GM18511 (cell line): ENCODE measurements around the gene BRCA2.
"Not testable (repeated sequence)": the region's sequence is repeated elsewhere in the genome, so short reads cannot be mapped to it uniquely, and the experiment has no call there.

Experiments used
- ATAC-seq: cut with Tn5 transposase; IDR thresholded peaks from one replicate; pipeline ENCODE4 v1.9.1; 2021; ENCODE audit warnings: mild to moderate bottlenecking, moderate library complexity; ENCODE audit not compliant: unreplicated experiment

Gene BRCA2

DNA sequence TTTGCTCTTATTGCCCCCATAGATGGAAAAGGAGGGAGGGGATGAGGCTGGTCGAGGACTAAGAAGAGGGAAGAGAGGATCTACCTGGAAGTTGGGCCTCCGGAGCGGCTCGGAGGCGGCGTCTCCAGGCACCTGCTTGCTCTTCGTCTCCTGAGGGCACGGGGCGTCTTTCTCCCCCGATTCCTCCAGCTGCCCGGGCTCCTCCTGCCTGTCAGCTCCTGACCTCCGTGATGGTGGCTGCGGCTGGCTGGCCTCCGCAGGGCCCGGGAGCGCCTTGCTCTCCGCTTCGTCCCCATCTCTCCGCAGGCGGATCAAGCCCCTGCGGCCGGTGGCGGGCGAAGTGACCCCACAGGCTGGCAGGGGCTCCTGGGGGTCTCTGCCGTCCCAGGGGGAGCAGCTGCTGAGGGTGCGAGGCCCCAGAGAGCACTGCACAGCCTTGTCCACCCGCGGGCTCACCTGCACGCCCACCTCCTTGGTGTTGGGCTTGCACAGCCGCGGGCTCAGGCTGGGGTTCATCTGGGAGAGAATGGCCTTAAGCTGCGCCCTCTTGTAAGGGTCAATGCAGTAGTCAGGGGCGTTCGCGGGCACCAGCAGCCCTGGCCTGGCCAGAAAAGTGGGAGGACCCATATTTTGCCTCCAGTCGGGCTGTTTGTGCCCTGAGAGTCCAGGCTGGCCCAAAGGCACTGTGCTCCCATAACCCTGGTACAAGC lies 4.0 kb upstream of the BRCA2 start:
- ATAC-seq = no peak

DNA sequence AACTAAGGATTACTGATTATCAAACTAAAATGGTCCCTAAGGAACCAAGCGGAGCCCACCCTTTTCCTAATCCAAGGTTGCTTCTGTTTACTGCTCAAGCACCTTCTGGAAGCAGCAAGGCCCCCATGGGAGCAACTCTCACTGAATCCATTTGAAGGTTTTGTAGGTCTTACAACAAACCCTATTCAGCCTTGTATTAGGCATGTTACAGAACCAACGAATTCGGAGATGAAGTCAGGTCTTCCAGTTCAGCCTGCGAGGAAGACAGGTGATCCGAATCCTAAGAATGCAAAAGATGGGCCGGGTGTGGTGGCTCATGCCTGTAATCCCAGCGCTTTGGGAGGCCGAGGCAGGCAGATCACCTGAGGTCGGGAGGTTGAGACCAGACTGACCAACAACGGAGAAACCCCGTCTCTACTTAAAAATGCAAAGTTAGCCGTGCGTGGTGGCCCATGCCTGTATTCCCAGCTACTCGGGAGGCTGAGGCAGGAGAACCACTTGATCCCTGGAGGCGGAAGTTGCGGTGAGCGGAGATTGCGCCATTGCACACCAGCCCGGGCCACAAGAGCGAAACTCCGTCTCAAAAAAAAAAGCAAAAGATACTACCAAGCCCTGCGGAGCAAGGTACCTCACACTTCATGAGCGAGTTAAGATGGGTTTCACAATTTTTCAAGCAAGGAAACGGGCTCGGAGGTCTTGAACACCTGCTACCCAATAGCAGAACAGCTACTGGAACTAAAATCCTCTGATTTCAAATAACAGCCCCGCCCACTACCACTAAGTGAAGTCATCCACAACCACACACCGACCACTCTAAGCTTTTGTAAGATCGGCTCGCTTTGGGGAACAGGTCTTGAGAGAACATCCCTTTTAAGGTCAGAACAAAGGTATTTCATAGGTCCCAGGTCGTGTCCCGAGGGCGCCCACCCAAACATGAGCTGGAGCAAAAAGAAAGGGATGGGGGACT lies 754 bp upstream of the BRCA2 start:
- ATAC-seq = peak; percentile 36

DNA sequence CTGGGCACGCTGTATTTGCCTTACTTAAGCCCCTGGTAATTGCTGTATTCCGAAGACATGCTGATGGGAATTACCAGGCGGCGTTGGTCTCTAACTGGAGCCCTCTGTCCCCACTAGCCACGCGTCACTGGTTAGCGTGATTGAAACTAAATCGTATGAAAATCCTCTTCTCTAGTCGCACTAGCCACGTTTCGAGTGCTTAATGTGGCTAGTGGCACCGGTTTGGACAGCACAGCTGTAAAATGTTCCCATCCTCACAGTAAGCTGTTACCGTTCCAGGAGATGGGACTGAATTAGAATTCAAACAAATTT lies 676 bp downstream of the BRCA2 start:
- ATAC-seq = peak; percentile 60

DNA sequence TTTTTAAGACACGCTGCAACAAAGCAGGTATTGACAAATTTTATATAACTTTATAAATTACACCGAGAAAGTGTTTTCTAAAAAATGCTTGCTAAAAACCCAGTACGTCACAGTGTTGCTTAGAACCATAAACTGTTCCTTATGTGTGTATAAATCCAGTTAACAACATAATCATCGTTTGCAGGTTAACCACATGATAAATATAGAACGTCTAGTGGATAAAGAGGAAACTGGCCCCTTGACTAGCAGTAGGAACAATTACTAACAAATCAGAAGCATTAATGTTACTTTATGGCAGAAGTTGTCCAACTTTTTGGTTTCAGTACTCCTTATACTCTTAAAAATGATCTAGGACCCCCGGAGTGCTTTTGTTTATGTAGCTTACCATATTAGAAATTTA lies 1.2 kb downstream of the BRCA2 start:
- no peak for ATAC-seq

DNA sequence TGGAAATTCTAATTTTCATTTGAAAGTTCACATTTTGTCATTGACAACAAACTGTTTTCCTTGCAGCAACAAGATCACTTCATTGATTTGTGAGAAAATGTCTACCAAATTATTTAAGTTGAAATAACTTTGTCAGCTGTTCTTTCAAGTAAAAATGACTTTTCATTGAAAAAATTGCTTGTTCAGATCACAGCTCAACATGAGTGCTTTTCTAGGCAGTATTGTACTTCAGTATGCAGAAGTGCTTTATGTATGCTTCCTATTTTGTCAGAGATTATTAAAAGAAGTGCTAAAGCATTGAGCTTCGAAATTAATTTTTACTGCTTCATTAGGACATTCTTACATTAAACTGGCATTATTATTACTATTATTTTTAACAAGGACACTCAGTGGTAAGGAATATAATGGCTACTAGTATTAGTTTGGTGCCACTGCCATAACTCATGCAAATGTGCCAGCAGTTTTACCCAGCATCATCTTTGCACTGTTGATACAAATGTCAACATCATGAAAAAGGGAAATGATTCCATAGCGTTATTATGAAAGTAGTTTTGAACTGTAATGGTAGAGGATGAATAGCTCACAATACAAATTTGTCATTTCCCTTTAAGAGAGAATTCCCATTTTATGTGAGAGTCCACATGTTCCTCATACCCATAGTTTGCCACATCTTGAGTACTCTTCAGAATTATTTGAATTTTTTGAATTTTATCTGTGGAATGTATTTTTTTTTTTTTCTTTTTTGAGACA lies 2.6 kb downstream of the BRCA2 start:
- no peak for ATAC-seq

DNA sequence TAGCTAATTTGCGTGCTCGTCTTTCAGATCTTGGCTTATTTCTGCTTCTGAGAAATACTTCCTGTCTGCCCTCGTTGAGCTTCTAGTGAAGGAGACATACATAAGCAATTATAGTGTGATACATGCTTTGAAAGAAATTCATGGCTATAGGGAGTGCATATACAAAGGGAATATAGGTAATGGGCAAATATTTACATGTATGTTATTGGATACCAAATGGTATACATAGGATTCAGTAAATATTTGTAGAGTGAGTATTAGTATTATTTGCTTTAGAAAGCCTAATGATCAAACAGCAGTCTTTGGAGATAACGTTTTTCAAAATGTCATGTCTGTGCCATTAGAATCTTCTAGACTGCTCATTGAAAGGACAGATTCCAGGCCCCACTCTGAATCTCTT lies 5.2 kb downstream of the BRCA2 start:
- ATAC-seq = no peak

DNA sequence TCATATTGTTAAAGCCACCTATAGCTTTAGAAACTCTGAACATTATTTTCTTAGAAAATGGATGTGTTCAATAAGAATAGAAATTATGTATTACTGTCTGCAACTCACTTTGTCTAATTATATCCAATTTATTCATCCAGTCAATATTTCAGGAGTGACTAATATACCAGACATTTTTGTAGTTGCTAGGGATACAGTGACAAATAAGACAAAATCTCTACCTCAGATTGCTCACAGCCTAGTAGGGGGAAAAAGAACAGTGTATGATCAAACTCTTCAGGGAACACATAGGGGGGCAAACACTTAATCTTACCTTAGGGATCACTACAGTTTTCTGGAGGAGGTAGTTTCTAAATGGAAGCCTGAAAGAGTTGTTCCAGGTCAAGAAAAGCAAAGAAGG lies 8.6 kb downstream of the BRCA2 start:
- ATAC-seq = no peak

DNA sequence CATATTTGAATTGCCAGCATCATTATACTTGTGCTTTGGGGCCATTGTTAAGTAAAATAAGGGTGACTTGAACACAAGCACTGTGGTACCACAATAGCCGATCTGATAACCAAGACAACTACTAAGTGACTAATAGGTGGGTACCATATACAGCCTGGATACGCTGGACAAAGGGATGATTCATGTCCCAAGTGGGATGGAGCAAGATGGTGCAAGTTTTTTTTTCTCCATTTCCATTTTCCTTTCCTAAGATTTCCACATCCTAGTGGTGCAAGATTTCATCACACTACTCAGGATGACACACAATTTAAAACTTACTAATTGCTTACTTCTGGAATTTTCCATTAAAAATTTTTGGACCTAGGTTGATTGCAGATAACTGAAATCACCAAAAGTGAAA lies 15.1 kb downstream of the BRCA2 start:
- no peak for ATAC-seq

DNA sequence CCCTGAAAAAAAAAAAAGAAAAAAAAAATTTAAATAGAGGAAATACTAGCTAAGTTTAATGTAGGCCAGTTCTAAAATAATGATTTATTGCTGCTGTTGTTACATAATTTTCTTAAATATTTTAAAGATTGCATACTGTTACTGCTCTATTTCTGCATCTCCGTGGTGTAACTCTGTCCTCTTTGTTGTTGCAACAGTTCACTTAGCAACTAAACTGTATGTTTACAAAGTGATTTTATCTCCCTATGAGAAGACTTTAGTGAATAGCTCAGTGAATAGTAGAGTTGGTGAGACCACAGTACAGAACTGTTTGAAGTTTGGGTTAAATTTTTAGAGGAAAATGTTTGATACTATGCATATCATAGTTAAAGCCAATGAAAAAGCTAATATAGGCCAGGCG lies 19.4 kb downstream of the BRCA2 start:
- ATAC-seq = no peak

DNA sequence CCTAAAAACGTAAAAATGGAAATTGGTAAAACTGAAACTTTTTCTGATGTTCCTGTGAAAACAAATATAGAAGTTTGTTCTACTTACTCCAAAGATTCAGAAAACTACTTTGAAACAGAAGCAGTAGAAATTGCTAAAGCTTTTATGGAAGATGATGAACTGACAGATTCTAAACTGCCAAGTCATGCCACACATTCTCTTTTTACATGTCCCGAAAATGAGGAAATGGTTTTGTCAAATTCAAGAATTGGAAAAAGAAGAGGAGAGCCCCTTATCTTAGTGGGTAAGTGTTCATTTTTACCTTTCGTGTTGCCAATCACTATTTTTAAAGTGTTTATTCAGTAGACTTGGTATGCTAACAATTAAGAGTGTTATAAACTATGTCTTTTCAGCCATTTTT lies 25.6 kb downstream of the BRCA2 start:
- no peak for ATAC-seq

DNA sequence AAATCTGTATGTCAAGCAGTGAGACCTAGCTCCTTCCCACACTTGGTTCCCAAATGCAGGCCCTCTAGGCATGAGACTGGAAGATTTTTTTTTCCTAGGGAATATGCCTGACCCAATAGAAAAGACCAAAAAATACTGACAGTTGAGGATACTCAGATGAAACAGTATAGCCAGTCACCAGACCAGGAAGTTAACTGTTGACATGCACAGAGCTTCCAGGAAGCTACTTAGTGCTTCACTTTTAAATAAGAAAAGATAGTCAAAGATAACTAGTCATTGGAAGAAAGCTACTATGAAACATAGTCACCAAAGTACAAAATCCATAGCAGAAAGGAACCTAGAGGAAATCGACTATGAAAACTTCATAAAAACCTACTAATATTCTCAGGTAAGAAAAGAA lies 32.3 kb downstream of the BRCA2 start:
- ATAC-seq = no peak

DNA sequence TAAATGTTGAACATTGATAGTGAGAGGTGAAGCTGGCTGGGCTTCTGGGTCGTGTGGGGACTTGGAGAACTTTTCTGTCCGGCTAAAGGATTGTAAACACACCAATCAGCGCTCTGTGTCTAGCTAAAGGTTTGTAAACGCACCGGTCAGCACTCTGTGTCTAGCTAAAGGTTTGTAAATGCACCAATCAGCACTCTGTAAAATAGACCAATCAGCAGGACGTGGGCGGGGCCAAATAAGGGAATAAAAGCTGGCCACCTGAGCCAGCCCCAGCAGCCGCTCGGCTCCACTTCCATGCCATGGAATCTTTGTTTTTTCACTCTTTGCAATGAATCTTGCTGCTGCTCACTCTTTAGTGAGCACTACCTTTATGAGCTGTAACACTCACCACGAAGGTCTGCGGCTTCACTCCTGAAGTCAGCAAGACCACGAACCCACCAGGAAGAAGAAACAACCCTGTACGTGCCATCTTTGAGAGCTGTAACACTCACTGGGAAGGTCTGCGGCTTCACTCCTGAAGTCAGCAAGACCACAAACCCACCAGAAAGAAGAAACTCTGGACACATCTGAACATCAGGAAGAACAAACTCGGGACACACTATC lies 35.6 kb downstream of the BRCA2 start:
- not testable (repeated sequence) for ATAC-seq

DNA sequence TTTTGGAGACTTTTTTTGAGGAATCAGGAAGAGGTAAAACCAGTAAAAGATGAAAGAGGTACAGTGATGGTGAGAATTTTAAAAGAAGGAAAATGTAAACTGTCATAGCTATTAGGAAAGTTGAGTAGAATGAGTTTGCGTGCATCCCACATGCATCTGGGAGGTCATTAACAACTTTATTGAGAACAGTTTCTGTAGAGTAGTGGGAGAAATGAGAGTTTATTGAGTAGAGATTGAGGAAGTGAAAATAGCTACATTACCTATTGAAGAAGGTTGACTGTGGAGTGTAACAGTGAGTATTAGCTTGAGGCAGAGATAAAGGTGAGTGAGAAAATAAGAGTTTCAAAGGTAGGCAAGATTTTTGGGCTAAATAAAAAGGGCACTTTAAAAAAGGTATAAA lies 38.7 kb downstream of the BRCA2 start:
- ATAC-seq = peak; percentile 76

DNA sequence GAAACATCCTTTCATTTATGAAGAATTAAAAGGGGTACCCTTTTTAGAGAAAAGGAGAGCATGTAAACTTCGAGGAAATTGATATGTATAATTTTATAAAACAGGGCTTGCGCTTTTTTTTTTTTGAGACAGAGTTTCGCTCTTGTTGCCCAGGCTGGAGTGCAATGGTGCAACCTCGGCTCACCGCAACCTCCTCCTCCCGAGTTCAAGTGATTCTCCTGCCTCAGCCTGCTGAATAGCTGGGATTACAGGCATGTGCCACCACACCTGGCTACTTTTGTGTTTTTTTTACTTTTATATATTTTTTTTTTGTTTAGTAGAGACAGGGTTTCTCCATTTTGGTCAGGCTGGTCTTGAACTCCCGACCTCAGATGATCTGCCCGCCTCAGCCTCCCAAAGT lies 40.6 kb downstream of the BRCA2 start:
- not testable (repeated sequence) for ATAC-seq

DNA sequence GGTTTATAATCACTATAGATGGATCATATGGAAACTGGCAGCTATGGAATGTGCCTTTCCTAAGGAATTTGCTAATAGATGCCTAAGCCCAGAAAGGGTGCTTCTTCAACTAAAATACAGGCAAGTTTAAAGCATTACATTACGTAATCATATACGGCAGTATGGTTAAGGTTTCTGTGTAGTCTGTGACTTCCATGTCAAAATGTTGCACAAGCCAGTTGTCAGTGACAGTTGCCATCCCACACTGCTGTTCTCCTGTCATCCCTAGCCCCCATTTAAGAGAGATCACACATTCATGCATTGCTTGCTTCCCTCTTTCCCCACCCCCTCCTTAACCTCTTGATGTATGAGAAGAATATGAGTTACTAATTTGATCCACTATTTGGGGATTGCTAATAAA lies 47.3 kb downstream of the BRCA2 start:
- ATAC-seq = no peak

DNA sequence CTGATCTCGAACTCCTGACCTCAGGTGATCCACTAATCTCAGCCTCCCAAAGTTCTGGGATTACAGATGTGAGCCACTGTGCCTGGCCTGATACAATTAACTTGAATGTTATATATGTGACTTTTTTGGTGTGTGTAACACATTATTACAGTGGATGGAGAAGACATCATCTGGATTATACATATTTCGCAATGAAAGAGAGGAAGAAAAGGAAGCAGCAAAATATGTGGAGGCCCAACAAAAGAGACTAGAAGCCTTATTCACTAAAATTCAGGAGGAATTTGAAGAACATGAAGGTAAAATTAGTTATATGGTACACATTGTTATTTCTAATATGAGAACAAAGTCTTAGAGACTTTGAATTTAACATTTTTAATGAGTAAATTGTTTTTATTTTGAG lies 55.5 kb downstream of the BRCA2 start:
- no peak for ATAC-seq

DNA sequence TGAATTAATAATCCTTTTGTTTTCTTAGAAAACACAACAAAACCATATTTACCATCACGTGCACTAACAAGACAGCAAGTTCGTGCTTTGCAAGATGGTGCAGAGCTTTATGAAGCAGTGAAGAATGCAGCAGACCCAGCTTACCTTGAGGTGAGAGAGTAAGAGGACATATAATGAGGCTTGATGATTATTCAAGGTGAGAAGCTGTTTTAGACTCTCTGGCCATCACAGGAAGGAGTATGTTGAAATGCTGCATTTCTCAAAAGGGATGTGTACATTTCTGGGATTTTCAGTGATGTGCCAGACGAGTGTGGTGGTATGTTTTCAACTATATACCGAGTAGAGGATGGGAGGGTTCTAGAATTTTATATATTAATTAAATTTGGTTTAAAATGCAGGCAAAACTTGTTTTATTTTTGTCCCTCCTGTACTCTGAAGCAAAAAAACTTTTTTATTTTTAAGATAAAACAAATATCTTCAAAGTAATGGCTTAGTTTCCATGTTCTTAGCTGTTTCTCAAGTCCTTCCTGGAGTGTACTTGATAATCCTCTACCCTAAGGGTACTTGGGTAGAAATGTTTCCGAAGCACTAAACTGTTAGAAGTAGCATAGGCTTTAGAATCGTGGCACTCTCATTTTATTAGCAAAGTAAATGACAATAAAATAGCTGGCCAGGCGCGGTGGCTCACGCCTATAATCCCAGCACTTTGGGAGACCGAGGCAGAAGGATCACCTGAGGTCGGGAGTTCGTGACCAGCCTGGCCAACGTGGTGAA lies 61.5 kb downstream of the BRCA2 start:
- no peak for ATAC-seq

DNA sequence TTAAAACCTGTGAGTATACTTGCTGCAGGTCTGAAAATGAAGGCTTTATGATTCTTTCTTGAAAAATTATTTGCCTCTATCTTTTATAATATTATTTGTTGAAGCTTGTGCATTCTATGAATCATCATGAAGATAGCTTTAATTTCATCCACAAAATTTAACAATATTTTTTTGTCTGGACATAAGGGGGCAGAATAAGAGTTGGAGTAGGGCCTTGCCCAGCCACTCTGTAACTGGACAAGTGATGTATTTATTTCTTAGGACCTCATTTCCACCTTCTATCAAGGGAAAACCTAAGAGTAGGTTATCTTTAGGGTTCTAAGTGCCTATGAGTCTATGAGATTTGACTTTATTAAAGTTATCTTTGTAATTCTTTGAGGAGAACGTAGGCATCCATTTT lies 62.7 kb downstream of the BRCA2 start:
- ATAC-seq = no peak

DNA sequence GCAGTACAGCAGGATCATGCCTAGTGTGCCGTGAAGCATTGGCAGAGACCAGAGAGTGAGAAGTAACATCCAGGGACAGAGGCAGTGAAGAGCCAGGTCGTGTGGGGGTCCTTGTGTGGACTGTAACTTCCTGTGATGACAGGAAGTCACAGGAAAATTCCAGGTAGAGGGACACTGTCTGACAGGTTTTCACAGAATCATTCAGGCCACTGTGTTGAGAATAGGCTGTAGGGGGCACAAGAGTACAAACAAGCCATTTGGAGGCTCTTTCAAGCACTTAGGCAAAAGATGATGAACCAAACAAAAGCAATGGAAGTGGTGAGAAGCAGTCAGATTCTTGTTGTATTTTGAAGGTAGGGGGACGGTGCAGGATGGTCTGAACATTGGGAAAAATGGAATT lies 66.2 kb downstream of the BRCA2 start:
- ATAC-seq = no peak

DNA sequence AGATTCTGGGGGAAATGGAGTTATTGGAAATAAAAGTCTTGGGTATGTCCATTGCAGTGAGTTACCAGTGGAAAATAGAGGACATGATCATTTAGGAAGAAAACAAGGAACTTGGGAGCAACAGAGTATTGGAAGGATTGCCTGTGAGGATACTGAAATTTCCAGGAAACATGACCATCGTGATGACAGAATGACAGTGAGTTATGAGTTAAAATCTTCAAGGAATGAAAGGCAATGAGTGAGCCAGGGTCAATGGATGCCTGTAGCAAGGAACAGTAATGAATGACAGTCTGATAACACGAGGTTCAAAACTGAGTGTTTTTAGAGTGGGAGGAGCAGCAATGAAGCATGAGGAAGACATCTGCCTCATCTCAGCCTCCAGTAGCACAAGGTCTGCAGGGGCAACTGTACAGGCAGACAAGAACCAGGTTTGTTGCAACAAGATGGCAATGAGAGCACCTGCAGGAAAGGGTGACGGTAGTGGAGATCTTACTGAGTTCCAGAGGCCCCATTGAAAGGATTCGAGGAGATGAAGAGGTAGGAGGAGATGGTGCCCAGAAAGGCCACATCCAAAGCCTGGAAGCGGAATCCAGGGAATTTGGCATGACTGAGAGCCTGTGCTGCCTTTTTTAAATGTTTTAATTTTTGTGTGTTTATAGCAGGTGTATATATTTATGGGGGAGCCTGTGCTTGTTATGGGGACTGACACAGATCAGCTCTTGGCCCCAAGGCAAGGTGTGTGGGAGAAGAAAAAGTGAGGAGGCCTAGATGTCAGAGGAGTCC lies 68.7 kb downstream of the BRCA2 start:
- no peak for ATAC-seq
